HG03342 (cell line): ENCODE results near the gene HUS1B.
"Not testable (repeated sequence)": the region's sequence is repeated elsewhere in the genome, so short reads cannot be mapped to it uniquely, and the experiment has no call there.

ENCODE experiments used
- ATAC-seq: cut with Tn5 transposase; IDR thresholded peaks from one replicate; pipeline ENCODE4 v1.9.1; 2021; ENCODE audit warnings: mild to moderate bottlenecking, moderate library complexity; ENCODE audit not compliant: unreplicated experiment

HUS1B gene

GRCh38 chr6:656460-657252 lies at the start of gene HUS1B:
Gene HUS1B, minus strand, starts transcription at chr6:657100. Its CDS starts 156 bp downstream, at chr6:656944.
- no peak for ATAC-seq

GRCh38 chr6:706146-706545 lies 49.2 kb upstream of the HUS1B start:
- ATAC-seq, result no peak

DNA sequence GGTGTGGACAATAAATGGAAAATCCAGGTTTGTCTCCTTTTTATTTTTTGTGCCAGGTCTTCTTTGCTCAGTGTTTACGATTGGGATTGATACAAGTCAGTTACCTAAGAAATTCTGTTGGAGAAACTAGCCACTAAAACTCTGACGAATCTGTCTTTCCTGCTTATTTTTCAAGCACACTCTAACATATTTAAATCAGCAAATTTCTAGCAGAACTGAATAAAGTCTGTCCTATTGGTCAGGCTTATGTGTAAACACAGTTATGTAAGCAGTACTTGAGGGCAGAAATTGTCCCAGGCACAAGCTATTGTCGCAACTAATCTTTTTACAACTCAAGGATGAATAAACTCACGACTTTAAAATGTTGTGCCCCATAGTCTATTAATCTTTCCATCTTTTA lies 48.1 kb upstream of the HUS1B start:
- no peak for ATAC-seq

- no peak for ATAC-seq
Measured at GRCh38 chr6:704046-704445, 47.1 kb upstream of the HUS1B start.

- no peak for ATAC-seq
Measured at GRCh38 chr6:703552-703951, 46.7 kb upstream of the HUS1B start.

DNA sequence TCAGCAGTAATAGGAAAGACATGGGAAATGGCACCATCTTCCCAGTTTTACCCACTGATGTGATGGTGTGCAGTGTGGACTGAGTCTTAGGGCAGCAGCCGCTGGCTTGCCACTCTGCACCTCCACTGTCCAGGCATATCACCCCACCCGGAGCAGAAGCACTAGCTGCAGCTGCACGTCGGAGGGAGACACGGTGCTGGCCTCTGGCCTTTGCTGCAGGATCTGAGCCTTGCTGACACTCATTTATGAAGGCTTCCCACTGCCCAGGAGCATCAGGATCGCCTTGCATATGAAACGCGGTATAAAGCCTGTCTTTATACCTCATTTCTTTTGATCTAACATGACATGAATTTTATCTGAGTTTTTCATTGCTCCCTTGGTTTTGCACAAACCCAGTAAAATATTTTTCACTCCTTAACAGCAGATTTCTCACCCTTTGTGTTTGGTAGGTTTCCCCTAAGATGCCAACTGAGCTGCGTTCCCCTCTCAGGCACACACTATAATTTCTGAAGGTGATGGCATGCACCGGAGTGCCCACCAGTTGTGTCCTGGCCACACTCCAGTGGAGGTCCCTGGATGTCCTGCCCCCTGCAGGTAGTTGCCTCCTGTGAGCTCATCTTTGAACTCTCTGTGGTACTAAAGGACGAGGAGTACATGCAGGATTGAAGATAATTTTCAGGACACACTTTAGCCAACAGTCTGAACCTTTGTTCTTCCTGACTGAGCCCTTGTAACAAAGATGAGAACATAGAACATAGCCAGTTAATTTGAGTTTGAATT lies 45.0 kb upstream of the HUS1B start:
- ATAC-seq, result no peak

DNA sequence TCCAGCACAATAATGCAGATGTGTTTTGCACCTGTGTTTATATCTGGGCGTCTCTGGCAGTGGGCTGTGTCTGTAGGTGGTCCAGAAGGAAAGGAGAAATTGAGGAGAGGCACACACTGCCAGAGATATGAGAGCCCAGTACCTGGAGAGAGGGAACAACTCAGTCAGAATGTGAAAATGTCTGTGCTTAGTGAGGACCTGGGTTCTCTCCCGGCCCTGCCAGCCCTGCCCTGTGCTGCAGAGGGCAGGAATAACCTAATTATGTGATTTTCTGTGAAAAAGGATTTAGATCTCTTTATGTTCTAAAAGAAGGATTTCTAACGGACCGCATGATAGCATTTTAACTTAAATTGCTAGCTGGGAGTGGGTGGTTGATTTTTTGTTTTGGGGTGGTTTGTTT lies 44.3 kb upstream of the HUS1B start:
- no peak for ATAC-seq

- no peak for ATAC-seq
Measured at GRCh38 chr6:700490-700889, 43.6 kb upstream of the HUS1B start.

DNA sequence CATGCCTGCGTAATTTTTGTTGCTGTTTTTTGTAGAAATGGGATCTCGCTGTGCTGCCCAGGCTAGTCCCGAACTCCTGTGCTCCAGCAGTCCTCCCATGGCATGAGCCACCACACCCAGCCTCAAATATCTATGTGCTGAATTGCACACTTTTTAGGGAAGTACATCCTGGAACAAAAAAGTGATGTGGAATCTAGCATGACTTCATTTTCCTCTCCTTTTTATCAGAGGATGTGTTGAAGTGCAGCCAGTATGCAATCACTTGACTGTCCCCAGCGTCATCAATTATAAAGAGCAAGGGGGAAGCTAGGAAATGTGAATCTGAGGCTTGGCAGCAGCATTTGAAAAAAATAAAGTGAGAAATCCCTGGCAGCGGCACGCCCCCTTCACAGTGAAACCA lies 42.4 kb upstream of the HUS1B start:
- ATAC-seq, result no peak

DNA sequence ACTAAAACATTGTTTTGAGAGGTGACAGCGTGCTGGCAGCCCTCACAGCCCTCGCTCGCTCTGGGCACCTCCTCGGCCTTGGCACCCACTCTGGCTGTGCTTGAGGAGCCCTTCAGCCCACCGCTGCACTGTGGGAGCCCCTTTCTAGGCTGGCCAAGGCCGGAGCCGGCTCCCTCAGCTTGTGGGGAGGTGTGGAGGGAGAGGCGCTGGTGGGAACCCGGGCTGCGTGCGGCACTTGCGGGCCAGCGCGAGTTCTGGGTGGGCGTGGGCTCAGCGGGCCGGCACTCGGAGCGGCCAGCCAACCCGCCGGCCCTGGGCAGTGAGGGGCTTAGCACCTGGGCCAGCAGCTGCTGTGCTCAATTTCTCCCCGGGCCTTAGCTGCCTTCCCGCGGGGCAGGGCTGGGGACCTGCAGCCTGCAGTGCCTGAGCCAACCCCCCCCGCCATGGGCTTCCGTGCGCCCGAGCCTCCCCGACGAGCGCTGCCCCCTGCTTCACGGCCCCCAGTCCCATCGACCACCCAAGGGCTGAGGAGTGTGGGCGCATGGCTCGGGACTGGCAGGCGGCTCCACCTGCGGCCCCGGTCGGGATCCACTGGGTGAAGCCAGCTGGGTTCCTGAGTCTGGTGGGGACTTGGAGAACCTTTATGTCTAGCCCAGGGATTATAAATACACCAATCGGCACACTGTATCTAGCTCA lies 37.7 kb upstream of the HUS1B start:
- ATAC-seq, result not testable (repeated sequence)

- no peak for ATAC-seq
Measured at GRCh38 chr6:693723-694009, 36.8 kb upstream of the HUS1B start.

DNA sequence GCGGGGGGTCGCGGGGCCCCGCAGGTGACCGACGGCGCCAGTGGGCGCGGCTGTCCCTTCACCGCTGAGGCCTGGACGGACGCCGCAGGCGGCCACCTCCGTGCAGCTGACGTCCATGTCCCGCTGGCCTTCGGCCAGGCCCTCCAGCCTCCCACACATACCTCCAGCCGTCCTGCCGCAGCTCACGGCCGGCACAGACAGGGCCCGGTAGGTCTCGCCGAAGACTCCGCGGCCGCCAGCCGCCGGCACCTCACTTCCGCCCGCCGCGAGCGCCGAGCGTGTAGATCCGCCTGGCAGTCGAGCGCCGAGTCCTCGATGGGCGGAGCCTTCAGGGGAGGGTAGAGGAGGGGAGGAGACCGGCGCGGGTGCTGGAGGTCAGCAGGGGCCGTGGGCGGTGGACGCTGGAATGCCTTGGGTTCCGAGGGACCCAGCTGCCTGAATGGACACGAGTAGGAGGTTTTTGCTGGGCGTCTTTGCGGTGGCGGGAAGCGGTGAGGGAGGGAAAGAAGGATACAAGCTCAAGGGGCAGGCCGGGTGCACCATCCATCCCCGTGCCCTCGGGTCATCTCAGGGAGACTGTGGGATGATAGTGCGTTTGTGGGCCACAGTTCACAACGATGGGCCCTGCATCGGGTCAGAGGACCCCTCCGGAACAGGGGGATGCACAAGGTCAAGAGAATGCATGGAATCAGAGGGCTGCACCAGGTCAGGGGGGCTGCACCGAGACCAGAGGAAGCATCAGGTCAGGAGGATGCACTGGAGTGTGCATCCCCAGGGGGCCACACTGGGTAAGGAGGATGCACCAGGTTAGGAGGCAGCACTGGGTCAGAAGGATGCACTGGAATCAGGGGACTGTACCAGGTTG lies 36.2 kb upstream of the HUS1B start, which contains the start of gene EXOC2:
TSS of gene EXOC2 (minus strand) at position 282 of the 865 bp plus-strand sequence. CDS start 55,321 bp downstream, outside the sequence.
- peak; percentile 87 for ATAC-seq

GRCh38 chr6:692356-692851 lies 35.5 kb upstream of the HUS1B start:
- ATAC-seq, result peak; percentile 65

GRCh38 chr6:689223-689622 lies 32.3 kb upstream of the HUS1B start:
- no peak for ATAC-seq

DNA sequence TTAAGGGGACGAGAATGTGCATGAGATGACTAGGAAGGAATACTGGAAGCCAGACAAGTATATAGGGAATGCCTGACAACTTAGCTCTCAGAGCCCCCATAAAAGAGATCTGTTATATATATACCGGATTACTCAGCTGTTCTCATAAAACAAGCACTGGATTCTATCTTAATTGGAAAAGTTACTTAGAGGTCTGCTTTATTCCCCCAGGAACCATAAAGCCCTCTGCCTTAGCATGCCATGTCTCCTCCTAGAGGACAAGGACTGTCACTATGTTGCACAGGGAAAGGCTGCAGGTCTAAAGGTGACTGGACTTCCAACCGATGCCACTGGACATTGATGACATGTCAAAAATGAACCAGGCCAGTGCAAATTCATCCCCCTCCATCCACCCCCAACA lies 29.6 kb upstream of the HUS1B start:
- no peak for ATAC-seq

DNA sequence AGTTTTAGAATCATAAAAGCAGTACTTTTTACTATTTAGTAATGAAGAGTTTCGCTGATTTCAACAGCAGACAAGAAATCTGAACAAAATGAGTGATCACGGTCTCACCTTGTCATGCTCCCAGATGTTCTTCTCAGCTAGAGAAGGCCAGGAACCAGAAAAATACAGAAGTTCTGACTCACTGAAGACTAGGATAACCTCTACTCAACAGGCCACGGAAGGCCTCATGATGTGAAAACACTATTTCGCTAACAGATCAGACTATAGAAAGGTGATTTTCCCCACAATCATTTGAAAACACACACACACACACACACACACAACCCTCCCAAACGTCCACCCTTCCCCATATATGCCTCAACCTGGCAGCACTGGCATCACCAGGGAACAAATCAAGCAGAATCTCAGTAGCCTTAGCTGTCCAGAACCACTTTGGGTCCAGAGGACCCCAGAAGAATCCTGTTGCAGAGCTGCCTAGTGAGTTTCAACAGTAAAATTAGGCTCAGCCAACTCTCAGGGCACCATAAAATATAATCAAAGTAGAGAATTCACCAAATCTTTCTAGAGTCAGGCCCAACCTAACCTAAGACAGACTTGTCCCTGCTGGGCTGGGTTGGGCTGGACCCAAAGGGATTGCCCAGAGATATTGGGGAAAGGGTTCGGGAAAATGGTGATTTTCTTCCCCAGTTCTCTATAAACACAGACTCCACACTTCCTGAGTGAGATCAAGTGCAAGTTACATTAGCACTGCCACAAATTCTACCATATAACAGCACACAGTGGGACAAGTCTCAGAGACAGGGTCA lies 28.1 kb upstream of the HUS1B start:
- peak; percentile 76 for ATAC-seq

DNA sequence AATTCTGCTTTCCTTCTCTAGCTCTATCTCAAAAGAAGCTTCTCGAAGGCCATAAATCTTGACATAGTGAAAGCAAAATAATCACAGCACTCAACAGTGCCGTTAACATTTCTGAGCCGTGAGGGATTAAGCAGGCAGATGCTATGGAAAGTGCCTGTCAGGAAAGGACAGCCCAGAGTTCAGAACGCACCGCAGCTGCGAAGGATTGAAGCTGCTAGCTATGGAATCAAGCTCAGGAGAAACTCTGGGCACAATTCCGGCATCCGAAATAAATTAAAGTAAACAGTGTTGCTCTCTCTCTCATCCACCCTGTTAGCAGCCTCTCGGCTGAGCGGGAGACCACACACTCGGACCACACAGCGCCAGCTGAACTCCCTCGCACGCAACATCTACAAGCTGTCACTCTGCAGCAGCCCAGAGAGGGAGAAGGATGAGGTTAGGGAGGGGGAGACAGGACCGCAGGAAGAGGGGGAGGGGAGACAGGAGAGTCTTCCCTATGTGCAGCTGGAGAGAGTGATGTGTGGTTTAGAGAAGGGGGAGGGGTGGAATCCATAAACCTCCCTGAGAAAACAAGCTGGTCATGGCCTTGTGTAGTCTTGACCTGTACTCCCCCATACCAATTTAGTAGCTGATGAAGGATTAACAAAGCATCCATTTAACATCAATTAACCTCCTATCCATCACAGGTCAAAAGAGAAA lies 27.0 kb upstream of the HUS1B start:
- no peak for ATAC-seq

DNA sequence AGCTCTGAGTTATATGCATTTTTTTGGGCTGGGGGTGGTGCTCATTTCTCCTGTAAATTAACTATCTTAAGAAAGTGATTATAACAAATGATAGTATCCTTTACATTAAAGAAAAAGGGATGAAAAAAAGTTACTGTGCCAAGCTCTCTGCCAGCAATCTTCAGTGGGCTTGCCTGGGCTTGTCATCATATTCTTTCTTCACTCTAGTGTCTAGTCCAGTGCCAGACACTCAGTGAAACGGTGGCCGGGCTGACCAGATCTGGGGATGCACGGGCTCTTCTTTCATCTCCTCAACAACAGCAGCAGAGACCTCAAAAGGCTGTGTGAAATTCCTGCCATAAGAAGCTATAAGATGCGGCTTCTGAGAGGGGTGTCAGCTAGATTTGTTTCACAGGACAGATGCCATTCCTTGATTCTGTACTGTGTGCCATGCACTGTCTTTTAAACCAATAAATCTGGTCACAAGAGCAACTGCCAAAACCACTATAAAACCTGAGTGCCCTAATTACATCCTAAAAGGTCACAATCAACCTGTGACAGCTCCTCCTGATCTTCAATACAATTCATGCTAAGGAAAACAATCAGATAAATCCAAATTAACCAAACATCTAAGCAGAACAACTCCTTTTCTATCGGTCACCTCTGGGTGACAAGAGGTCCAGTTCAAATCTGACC lies 23.9 kb upstream of the HUS1B start:
- no peak for ATAC-seq

DNA sequence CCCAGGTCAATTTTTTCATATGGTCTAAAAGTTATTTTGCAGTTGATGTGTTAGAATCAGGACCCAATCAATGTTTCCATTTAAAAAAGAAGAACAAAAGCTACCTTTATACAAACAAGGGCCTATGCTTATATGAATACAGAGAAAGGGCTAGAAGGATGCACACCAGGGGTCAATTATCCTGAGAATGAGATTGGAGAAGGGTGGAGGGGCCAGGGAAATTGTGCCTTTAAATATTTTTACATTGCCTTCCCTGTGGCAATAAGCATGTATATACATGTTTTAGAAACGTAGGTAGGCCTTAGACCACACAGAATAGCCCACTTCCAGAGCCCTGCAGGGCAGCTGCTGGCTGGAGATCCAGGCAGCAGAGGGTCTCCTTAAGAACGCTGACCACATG lies 23.4 kb upstream of the HUS1B start:
- ATAC-seq, result no peak
